Neural cell (in vitro differentiated cells): ENCODE data around the gene ITPR3. TPM values are rescaled to one million over a fixed set of nuclear protein-coding genes. Genes with fewer than 3 reads are reported as not detected.

ENCODE experiments used
- H2AFZ ChIP-seq: fragments of 200-600, 300-800 bp; sonication (generic), shearing (Covaris generic); 2 replicates; pipeline ENCODE4 v1.6.0; 2014; ENCODE audit warnings: low read depth, mild to moderate bottlenecking, antibody characterized with exemption, low read length, moderate library complexity
- H3F3A ChIP-seq: fragments of 200-600 bp; shearing (Covaris generic); 2 replicates; pipeline ENCODE4 v1.6.1; 2016; ENCODE audit warnings: mild to moderate bottlenecking, moderate library complexity, mixed read lengths, antibody characterized with exemption, low read length; ENCODE audit not compliant: insufficient read depth, poor library complexity, severe bottlenecking
- H3K27ac ChIP-seq: fragments of 200-600, 300-800 bp; sonication (generic), shearing (Covaris generic); 2 replicates; pipeline ENCODE4 v1.5.1; 2014; ENCODE audit warnings: mild to moderate bottlenecking, low read length, moderate library complexity
- H3K27me3 ChIP-seq: fragments of 300-800, 200-600 bp; sonication (generic), shearing (Covaris generic); 2 replicates; pipeline ENCODE4 v1.6.0; 2014; ENCODE audit warnings: mild to moderate bottlenecking, low read depth, low read length, moderate library complexity; ENCODE audit not compliant: insufficient read depth
- H3K36me3 ChIP-seq: fragments of 300-800, 200-600 bp; sonication (generic), shearing (Covaris generic); 2 replicates; pipeline ENCODE4 v1.5.1; 2014; ENCODE audit warnings: mild to moderate bottlenecking, antibody characterized with exemption, low read length, moderate library complexity; ENCODE audit not compliant: insufficient read depth
- H3K4me2 ChIP-seq: fragments of 300-800, 200-600 bp; sonication (generic), shearing (Covaris generic); 2 replicates; pipeline ENCODE4 v1.6.0; 2014; ENCODE audit warnings: mild to moderate bottlenecking, low read length
- H3K4me3 ChIP-seq: fragments of 300-800, 200-600 bp; sonication (generic), shearing (Covaris generic); 2 replicates; pipeline ENCODE4 v1.5.1; 2014; ENCODE audit warnings: mild to moderate bottlenecking, low read length, moderate library complexity
- H3K79me2 ChIP-seq: fragments of 200-600 bp; shearing (Covaris generic); replicated peaks from 2 replicates; pipeline ENCODE4 v1.6.0; 2014; ENCODE audit warnings: mild to moderate bottlenecking, low read length, moderate library complexity; ENCODE audit not compliant: insufficient read depth
- H3K9ac ChIP-seq: fragments of 300-800, 200-600 bp; sonication (generic), shearing (Covaris generic); 2 replicates; pipeline ENCODE4 v1.6.1; 2016; ENCODE audit warnings: mild to moderate bottlenecking, low read length, mixed read lengths
- H3K9me2 ChIP-seq: fragments of 200-600 bp; shearing (Covaris generic); 2 replicates; pipeline ENCODE4 v1.6.1; 2016; ENCODE audit warnings: mild to moderate bottlenecking, low read length, mixed read lengths; ENCODE audit not compliant: insufficient read depth
- H3K9me3 ChIP-seq: fragments of 200-600, 300-800 bp; sonication (generic), shearing (Covaris generic); 2 replicates; pipeline ENCODE4 v1.6.1; 2016; ENCODE audit warnings: mild to moderate bottlenecking, mixed run types, low read length, moderate library complexity, mixed read lengths
- H4K20me1 ChIP-seq: fragments of 200-600 bp; shearing (Covaris generic); 2 replicates; pipeline ENCODE4 v1.6.1; 2016; ENCODE audit warnings: mild to moderate bottlenecking, mixed run types; ENCODE audit not compliant: insufficient read depth
- EP300 ChIP-seq: fragments of 450-650 bp; conservative IDR thresholded peaks from 2 replicates; pipeline ENCODE4 v1.6.1; 2014; ENCODE audit warnings: antibody characterized with exemption, mild to moderate bottlenecking, moderate library complexity; ENCODE audit not compliant: poor library complexity, severe bottlenecking
- EZH2 ChIP-seq: fragments of 200-600, 300-800 bp; shearing (Covaris generic), sonication (generic); IDR thresholded peaks from 2 replicates; pipeline ENCODE4 v1.6.1; 2014; ENCODE audit warnings: antibody characterized with exemption, low read length, borderline replicate concordance, mild to moderate bottlenecking; ENCODE audit not compliant: insufficient read depth, poor library complexity, severe bottlenecking
- MXI1 ChIP-seq: fragments of 450-650 bp; conservative IDR thresholded peaks from 2 replicates; pipeline ENCODE4 v1.6.1; 2014; ENCODE audit warnings: antibody characterized with exemption, mild to moderate bottlenecking; ENCODE audit not compliant: poor library complexity, severe bottlenecking
- POLR2AphosphoS5 ChIP-seq: IDR thresholded peaks from 2 replicates; pipeline ENCODE4 v1.6.1; 2012
- RAD21 ChIP-seq: fragments of 450-650 bp; conservative IDR thresholded peaks from 2 replicates; pipeline ENCODE4 v1.6.1; 2014; ENCODE audit warnings: antibody characterized with exemption, mild to moderate bottlenecking, moderate library complexity
- SMC3 ChIP-seq: fragments of 450-650 bp; conservative IDR thresholded peaks from 2 replicates; pipeline ENCODE4 v1.6.1; 2014; ENCODE audit warnings: antibody characterized with exemption, mild to moderate bottlenecking, moderate library complexity; ENCODE audit not compliant: poor library complexity
- TAF1 ChIP-seq: IDR thresholded peaks from 2 replicates; pipeline ENCODE4 v1.6.1; 2012; ENCODE audit warnings: low read depth
- polyA plus RNA-seq: library from polyadenylated mRNA; depleted of rRNA; stranded (reverse); fragments of >200 nt; gene quantifications from 2 replicates; pipeline ENCODE4 v1.2.3, GENCODE V29; 2014
- TF ChIP-seq, protein P1 (sequence below): IDR thresholded peaks from 2 replicates; pipeline ENCODE4 v1.6.1; 2012; ENCODE audit warnings: borderline replicate concordance
- TF ChIP-seq, protein P2 (sequence below): fragments of 450-650 bp; IDR thresholded peaks from 2 replicates; pipeline ENCODE4 v1.5.1; 2014; ENCODE audit warnings: antibody characterized with exemption, mild to moderate bottlenecking, moderate library complexity; ENCODE audit not compliant: poor library complexity, severe bottlenecking

ITPR3 gene
- polyA plus RNA-seq, 1 donor from 2014 or later, result 0.11 TPM

DNA sequence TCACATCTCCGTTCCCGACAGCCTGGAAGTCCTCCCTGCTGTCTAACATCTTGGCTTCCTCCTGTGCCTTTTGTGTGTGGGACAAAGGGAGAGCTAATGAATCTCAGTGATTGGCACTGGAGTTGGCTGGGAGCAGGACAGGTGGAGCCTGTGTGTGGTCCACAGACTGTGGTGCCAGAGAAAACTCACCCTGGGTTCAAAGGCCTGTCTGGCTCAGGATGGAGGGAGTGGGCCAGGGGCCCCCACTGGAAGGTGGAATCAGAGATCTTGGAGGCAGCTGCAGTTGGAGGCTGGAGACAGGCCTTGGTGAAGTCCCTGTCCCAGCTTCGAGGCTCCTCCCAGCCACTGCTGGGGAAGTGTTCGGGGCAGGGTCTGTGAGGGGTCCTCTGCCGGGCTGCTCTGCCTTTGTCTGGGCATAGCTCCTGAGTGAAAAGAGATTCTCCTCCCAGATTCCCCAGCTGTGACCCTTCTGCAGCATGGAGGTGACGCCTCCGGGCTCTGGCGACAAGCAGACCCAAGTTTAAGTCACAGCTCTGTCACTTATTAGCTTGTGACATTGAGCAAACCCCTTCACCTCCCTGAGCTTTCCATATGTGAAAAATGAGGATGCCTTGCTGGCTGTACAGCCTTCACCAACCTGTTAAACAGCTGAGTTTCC is 13.9 kb upstream of the ITPR3 start:
- Histone ChIP-seq H3K4me2 (no peak overlapping the region), H3K9me3 (no peaks in the 10 kb centered on the region), H3K79me2 (no peaks in the 10 kb centered on the region), H2AFZ (no peak overlapping the region), H3K9ac (no peak overlapping the region), H3K27me3 (no peaks in the 10 kb centered on the region), H4K20me1 (no peaks in the 10 kb centered on the region), H3K36me3 (no peaks in the 10 kb centered on the region), H3K27ac (no peak overlapping the region), H3K4me3 (no peak overlapping the region), H3K9me2 (no peaks in the 10 kb centered on the region), H3F3A (no peaks in the 10 kb centered on the region)
- TF ChIP-seq, protein P1, sequence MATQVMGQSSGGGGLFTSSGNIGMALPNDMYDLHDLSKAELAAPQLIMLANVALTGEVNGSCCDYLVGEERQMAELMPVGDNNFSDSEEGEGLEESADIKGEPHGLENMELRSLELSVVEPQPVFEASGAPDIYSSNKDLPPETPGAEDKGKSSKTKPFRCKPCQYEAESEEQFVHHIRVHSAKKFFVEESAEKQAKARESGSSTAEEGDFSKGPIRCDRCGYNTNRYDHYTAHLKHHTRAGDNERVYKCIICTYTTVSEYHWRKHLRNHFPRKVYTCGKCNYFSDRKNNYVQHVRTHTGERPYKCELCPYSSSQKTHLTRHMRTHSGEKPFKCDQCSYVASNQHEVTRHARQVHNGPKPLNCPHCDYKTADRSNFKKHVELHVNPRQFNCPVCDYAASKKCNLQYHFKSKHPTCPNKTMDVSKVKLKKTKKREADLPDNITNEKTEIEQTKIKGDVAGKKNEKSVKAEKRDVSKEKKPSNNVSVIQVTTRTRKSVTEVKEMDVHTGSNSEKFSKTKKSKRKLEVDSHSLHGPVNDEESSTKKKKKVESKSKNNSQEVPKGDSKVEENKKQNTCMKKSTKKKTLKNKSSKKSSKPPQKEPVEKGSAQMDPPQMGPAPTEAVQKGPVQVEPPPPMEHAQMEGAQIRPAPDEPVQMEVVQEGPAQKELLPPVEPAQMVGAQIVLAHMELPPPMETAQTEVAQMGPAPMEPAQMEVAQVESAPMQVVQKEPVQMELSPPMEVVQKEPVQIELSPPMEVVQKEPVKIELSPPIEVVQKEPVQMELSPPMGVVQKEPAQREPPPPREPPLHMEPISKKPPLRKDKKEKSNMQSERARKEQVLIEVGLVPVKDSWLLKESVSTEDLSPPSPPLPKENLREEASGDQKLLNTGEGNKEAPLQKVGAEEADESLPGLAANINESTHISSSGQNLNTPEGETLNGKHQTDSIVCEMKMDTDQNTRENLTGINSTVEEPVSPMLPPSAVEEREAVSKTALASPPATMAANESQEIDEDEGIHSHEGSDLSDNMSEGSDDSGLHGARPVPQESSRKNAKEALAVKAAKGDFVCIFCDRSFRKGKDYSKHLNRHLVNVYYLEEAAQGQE, result no peak
- TF ChIP-seq MXI1, result no peak
- no peak for TF ChIP-seq RAD21
- TF ChIP-seq SMC3, result no peak
- TF ChIP-seq EP300, result no peak
- no peak for TF ChIP-seq TAF1
- no peak for TF ChIP-seq POLR2AphosphoS5
- TF ChIP-seq EZH2, result no peak

DNA sequence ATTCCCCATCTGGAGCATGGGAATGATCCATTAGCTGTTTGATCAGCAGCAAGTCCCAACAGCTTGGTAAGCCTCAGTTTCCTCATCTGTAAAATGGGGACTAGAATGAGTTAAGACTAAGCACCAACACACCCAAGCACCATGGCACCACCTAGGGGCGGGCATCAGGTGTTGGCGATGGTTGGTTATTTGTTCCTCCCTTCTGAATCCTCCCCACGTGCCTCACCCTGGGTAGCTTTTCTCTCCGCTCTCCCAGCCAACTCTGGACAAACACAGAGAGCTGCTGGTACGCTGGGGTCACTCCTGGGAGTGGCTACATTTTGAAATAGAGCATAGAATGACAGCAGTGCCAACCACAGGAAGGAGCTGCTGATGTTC is 13.3 kb upstream of the ITPR3 start:
- Histone ChIP-seq H3F3A (no peaks in the 10 kb centered on the region), H3K27ac (no peak overlapping the region), H3K4me2 (no peak overlapping the region), H3K36me3 (no peaks in the 10 kb centered on the region), H3K9ac (no peak overlapping the region), H3K4me3 (no peak overlapping the region), H3K27me3 (no peaks in the 10 kb centered on the region), H3K9me3 (no peaks in the 10 kb centered on the region), H4K20me1 (no peaks in the 10 kb centered on the region), H3K79me2 (no peaks in the 10 kb centered on the region), H2AFZ (no peak overlapping the region), H3K9me2 (no peaks in the 10 kb centered on the region)
- TF ChIP-seq EP300, result no peak

DNA sequence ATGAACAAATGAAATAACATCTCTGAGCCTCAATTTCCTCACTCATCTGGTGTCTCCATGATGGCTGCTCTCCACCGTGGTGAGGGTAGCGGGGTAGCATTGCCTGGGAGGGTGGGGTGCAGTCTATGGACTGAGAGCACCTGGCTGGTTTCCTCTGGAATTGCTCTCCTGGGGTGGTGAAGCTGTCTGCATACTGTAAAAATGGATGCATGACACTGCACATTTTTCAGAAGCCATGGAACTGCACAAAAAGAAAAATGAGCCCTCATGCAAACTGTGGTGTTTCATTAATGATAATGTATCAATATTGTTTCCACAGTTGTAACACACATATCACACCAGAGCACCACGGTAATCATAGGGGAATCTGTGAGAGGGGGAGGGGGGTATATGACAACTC is 12.1 kb upstream of the ITPR3 start:
- TF ChIP-seq POLR2AphosphoS5 (no peak), SMC3 (no peak), EZH2 (no peak), EP300 (no peak), TAF1 (no peak), RAD21 (no peak), MXI1 (no peak)
- TF ChIP-seq, protein P2, sequence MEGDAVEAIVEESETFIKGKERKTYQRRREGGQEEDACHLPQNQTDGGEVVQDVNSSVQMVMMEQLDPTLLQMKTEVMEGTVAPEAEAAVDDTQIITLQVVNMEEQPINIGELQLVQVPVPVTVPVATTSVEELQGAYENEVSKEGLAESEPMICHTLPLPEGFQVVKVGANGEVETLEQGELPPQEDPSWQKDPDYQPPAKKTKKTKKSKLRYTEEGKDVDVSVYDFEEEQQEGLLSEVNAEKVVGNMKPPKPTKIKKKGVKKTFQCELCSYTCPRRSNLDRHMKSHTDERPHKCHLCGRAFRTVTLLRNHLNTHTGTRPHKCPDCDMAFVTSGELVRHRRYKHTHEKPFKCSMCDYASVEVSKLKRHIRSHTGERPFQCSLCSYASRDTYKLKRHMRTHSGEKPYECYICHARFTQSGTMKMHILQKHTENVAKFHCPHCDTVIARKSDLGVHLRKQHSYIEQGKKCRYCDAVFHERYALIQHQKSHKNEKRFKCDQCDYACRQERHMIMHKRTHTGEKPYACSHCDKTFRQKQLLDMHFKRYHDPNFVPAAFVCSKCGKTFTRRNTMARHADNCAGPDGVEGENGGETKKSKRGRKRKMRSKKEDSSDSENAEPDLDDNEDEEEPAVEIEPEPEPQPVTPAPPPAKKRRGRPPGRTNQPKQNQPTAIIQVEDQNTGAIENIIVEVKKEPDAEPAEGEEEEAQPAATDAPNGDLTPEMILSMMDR, result no peak
- TF ChIP-seq, protein P1, result no peak
- H3K36me3 ChIP-seq, result no peaks in the 10 kb centered on the region
- no peaks in the 10 kb centered on the region for H4K20me1 ChIP-seq
- H3F3A ChIP-seq, result no peaks in the 10 kb centered on the region
- no peak overlapping the region for H3K9ac ChIP-seq
- no peak overlapping the region for H3K4me2 ChIP-seq
- H3K27me3 ChIP-seq, result no peaks in the 10 kb centered on the region
- H3K9me2 ChIP-seq, result no peaks in the 10 kb centered on the region
- H3K4me3 ChIP-seq, result no peak overlapping the region
- no peaks in the 10 kb centered on the region for H3K79me2 ChIP-seq
- no peak overlapping the region for H2AFZ ChIP-seq
- no peak overlapping the region for H3K27ac ChIP-seq
- no peaks in the 10 kb centered on the region for H3K9me3 ChIP-seq
